GM23338 (cell line): ENCODE data around the gene EGR1. TPM values are rescaled to one million over a fixed set of nuclear protein-coding genes. Genes with fewer than 3 reads are reported as not detected.

Experiments used
- ETS1 ChIP-seq: IDR thresholded peaks from 2 replicates; pipeline ENCODE4 v1.6.1; 2016; ENCODE audit warnings: antibody characterized with exemption
- REST ChIP-seq: IDR thresholded peaks from one replicate; pipeline ENCODE4 v1.6.1; 2018; ENCODE audit warnings: antibody characterized with exemption; ENCODE audit not compliant: unreplicated experiment
- ZNF462 ChIP-seq: fragments of 250-450 bp; sonication (Bioruptor Pico); IDR thresholded peaks from 2 replicates; pipeline ENCODE4 v1.5.0; 2020; ENCODE audit warnings: mild to moderate bottlenecking, moderate library complexity
- polyA plus RNA-seq: library from polyadenylated mRNA; unstranded; fragments of >200 nt; fragmentation: Nextera tagmentation; extraction: Ambion mirVana; gene quantifications from 2 replicates; pipeline ENCODE4 v1.2.1, GENCODE V29; 2016
- total RNA-seq: library from RNA; depleted of rRNA; stranded (reverse); fragments of >200 nt; shearing (Covaris generic); gene quantifications from 2 replicates; pipeline ENCODE4 v1.2.3, GENCODE V29; 2014

EGR1 gene
- total and polyA plus RNA-seq, 2 experiments from 2014 or later = 13.5 to 60.3 TPM

- TF ChIP-seq ZNF462 (no peak), ETS1 (no peak), REST (no peak)
Measured at GRCh38 chr5:138440159-138441073, 24.9 kb upstream of the EGR1 start (continued).
